NCI-H2107 (cell line): ENCODE data around the gene NME7.
"Not testable (repeated sequence)": the region's sequence is repeated elsewhere in the genome, so short reads cannot be mapped to it uniquely, and the experiment has no call there.

Experiments
- DNase-seq: peaks from one replicate; lab custom pipeline; 2025; lab: John Stamatoyannopoulos, UW

Gene NME7, protein sequence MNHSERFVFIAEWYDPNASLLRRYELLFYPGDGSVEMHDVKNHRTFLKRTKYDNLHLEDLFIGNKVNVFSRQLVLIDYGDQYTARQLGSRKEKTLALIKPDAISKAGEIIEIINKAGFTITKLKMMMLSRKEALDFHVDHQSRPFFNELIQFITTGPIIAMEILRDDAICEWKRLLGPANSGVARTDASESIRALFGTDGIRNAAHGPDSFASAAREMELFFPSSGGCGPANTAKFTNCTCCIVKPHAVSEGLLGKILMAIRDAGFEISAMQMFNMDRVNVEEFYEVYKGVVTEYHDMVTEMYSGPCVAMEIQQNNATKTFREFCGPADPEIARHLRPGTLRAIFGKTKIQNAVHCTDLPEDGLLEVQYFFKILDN

DNA sequence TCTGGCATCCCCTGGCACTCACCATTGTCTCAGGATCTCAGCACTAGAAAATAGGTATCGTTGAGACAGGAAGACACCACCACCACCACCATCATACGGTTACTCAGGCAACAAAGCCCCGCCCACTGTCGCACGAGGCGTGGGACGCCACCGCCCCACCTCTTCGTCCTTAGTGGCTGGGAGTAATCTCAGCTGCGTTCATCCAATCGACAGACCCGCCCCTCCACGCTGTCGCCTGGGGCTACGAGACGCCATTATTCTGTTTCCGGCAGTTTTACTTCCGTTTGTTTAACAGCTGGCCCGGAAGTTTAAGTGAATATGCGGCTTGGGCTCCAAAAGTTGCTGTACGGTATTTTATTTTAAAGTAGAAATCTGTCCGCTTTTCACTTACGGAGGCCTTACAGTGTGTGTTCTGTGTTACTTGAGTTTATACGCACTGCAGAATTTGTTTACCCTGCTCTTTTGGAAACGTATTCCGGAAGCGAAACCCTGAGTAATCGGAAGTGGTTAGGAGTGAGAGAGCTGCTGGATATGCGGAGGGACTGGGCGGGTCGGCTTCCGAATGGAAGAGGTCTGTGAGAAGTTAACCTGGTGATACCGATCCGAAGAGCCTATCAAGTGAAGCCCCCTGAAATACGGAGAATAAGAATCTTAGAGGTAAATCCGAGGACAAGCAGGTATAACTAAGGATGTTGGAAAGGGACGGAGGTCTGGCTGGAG is at the start of gene NME7, which contains the start of gene BLZF1:
NME7 (minus strand) TSS at position 112 of the 720 bp plus-strand sequence; CDS start at position 25, 87 bp downstream.
BLZF1 (plus strand) TSS at position 510 of the 720 bp plus-strand sequence. CDS start 1,328 bp downstream, outside the sequence.
- peak; percentile 93 for DNase-seq

DNA sequence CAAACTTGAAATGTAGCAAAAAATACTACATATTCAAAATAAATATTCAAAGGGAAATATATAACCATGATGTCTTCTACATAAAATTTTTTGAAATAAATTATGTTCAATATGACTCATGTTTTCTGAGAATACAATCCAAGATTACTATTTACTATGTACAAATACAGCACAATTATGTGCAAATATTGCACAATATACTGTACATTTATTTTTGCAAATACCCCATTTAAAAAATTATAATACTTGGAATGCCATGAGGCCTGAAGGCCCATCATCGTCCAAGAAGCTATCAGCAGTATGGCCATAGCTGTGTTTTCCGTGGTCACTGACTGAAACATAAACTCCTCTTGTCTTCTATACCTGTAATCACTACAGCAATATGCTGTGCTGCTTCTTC is 47.4 kb upstream of the NME7 start:
- no peak for DNase-seq

DNA sequence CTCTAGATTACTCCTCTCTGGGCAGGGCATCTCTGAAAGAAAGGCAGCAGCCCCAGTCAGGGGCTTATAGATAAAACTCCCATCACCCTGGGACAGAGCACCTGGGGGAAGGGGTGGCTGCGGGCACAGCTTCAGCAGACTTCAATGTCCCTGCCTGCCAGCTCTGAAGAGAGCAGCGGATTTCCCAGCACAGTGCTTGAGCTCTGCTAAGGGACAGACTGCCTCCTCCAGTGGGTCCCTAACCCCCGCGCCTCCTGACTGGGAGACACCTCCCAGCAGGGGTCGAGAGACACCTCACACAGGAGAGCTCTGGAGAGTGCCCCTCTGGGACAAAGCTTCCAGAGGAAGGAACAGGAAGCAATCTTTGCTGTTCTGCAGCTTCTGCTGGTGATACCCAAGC is 40.7 kb upstream of the NME7 start:
- not testable (repeated sequence) for DNase-seq

DNA sequence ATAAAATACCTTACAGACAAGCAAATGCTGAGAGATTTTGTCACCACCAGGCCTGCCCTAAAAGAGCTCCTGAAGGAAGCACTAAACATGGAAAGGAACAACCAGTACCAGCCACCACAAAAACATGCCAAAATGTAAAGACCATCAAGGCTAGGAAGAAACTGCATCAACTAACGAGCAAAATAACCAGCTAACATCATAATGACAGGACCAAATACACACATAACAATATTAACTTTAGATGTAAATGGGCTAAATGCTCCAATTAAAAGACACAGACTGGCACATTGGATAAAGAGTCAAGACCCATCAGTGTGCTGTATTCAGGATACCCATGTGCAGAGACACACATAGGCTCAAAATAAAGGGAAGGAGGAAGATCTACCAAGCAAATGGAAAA is 35.0 kb upstream of the NME7 start:
- not testable (repeated sequence) for DNase-seq

DNA sequence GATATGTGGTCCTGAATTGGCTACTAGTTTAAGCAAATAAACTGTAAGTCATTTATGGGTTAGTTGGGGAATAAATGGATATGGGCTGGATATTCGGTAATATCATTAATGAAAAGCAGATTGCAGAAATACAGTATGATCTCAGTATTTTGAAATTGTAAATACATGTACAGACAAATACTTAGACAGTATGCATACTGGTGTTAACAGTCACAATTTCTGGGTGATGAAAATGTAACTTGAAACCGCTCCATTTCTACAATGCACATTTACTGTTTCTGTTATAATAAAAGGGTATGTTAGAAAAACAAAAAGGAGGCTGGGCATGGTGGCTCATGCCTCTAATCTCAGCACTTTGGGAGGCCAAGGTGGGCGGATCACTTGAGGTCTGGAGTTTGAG is 28.4 kb upstream of the NME7 start:
- DNase-seq = no peak

DNA sequence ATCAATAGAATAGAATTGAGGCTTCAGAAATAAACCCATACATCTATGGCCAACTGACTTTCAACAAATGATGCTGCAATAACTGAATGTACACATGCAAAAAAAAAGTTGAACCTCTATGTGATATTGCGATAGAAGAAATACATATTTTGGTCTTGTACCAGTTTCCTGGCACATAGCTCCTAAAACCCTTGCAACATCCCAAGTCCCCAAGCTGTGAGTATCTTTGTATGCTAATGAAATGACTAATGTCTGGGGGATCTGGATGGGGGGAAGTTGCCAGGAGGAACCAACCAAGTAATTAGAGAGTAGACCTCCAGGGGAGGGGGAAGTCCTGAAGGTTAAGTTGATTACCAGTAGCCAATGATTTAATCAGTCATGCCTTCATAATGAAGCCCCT is 24.8 kb upstream of the NME7 start:
- no peak for DNase-seq

DNA sequence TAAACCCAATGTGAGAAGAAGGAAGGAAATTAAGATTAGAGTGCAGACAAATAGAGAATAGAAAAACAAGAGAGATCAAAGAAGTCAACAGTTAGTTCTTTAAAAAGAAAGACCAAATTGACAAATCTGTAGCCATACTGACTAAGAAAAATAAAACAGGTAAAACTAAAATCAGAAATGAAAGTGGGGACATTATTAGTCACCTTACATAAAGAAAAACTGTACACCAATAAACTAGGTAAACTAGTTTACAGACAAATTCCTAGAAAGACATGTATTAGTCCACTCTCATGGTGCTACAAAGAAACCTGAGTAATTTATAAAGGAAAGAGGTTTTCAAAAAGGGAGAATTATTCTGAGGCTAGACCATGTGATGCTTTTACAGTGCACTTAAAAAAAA is 22.7 kb upstream of the NME7 start:
- DNase-seq = no peak

DNA sequence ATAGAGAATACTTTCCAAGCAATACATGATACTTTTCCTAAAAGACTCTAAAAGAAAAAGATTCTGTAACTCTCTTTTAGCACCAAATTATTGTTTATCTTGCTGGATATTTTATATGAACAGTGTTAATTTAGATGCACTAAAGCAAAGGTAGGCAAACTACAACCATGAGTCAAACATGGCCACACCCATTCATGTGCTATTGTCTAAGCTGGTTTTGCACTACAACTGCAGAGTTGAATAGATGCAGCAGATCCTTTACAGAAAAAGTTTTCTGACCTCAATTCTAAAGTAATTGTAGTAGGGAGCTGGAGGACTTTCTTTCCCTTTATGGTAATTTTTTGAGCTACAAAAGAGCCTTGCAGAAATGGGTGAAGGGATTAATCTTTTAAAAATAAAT is 19.8 kb upstream of the NME7 start:
- no peak for DNase-seq

DNA sequence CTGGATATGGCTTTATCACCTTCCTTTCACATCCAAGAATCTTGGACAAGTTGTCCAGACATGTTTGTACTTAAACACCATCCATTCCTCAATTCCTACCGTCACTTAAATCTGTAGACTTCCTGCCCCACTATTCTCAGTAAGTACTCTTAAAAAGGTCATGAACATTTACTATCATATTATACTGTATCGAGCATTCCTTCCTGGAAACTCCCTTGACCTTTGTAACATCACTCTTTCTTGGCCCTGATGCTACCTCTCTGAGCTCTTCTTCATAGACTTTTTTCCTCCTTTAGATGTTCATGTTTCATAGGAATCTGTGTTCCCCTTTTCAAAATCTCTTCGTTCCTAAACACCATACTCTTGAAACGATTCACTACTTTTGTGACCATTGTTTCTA is 15.9 kb upstream of the NME7 start:
- DNase-seq = no peak

DNA sequence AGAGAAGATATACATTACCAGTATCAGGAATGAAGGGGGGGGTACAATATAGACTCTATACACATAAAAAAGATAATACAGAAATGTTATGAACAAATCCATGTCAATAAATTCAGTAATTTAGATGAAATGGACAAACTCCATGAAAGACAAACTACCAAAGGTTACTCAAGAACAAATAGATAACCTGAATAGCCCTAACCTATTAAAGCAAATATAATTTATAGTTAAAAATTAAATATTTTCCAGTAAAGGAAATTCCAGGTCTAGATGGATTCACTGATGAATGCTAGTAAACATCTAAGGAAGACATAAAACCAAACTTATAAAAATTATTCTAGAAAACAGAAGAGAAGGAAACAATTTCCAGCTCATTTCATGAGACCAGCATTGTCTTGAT is 13.6 kb upstream of the NME7 start:
- DNase-seq = no peak

DNA sequence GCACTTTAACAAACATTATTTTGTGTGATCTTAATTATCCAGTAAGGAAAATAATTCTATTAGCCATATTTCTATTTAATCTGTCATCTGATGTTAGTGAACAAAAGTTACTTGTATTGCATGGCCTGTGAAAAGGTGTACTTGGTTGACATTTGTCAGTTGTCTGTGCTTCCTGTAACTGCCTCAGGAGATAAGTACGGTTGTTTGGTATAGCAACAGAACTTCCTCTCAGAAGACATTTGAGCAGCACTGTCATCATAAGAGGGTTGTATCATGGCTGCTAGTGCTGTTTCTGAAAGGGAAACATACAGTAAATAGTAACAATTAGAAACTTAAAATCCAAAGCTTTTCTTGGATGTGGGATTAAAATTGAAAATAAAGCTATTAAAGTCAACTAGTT is 3.8 kb upstream of the NME7 start:
- no peak for DNase-seq

DNA sequence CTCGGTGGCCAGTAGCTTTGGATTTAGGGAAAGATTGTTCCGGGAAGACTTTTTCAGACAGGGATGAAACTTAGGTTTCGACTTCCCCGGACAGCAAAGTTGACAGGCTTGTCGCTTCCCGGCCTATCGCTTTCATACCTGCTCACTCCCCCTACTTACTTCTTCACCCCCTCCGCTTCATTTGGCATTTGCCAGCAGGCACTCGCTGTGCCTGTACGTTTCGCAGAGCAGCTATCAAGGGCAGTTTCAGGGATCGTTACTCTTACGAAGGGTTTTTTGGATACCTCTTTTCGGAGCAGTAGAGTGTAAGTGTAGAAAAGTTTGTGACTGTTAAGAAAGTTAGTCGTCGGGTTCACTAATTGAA is 791 bp upstream of the NME7 start:
- DNase-seq = no peak

DNA sequence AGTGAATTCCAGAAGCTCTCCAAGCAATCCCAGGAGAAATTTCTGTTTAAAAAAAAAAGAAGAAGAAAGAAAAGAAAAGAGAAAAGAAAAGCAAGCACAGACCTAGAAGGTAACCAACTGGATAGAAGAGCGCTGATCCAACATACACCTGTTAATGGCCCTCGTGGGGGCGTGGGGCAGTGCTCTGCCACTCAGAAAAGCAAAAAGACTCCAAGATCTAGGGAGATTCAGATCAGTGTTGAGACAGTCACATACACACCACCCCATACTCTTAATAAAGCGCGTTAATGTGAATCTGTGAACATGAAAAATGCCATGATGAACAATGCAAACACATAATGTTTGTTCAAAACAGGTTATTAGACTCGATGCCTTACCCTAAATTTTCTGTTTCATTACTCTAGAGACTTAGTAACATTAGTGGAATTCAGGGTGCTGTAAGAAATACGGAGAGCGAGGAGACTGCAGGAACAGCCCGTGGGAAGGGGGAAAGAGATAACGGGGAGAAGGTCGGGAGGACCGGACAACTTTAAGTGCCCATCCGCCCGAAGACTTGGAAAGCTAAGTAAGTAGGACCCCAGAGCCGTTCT is 406 bp downstream of the NME7 start:
- no peak for DNase-seq

DNA sequence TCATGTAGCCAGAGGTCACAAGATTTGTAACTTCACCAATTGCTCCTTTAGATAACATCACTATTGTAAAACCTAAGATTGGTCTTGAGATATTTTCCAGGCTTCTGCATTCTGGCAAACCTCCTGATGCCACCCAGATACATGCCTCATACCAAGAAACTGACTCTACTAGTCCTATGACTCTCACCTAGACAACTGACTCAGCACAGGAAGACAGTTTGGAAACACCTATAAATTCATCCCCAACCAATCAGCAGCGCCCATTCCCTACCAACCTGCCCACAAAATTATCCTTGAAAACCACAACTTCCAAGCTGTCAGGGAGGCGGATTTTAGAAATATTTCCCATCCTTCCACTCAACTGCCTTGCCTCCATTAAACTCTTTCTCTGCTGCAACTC is 2.6 kb downstream of the NME7 start:
- DNase-seq = no peak

DNA sequence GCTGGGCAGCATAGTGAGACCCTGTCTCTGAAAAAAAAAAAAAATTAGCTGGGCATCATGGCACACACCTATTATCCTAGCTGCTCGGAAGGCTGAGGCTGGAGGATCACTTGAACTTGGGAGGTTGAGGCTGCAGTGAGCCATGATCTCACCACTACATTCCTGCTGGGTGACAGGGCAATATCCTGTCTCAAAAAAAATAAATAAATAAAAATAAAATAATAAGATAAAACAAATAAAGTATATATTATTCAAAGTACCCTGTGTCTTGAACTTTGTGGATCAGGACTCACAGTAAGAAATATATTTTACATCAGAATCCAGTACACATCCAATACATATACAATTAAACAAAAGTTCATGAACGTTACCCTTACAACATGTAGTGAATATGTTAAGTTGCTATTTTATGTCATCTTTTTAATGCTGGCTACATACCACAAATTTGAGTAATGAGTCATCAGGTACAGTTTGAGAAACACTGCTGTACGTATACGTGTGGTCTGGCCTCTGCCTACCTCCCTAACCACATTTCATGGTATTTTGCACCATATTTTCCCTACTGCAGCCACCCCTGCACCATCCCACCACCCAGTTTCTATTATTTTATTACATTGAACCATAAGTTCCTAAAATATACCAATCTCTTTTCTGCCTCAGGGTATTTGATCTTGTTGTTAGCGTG is 4.4 kb downstream of the NME7 start:
- no peak for DNase-seq

DNA sequence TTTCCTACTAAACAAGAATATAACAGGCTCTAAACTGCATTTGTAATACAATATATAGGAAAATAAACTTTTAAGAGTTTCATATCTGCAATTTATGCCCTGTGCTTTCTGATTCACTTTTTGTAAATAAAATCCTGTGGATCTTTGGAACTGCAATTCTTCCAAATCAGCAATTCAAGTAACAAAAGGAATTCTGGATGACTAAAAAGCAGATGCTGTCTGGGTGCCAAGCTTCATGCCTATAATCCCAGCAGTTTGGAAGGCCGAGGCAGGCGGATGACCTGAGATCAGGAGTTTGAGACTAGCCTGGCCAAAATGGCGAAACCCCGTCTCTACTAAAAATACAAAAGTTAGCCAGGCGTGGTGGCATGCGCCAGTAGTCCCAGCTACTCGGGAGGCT is 6.3 kb downstream of the NME7 start:
- no peak for DNase-seq

DNA sequence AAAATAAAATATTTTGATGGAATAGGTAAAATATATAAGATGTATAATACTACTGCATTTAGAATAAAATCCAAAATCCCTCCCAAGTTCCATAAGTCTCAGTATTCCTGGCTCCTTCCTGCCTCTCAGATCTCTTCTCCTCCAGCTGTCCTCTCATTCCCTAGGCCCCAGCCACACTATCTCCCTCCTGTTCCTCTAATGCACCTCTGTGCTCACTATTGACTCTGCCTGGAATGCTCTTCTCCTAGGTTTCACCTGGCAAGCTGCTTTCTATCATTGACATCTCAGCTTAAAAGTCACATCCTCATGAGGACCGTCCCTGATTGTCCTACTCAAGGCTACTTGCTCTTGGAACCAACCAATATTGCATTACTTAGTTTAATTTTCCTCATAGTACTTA is 7.2 kb downstream of the NME7 start:
- DNase-seq = no peak

DNA sequence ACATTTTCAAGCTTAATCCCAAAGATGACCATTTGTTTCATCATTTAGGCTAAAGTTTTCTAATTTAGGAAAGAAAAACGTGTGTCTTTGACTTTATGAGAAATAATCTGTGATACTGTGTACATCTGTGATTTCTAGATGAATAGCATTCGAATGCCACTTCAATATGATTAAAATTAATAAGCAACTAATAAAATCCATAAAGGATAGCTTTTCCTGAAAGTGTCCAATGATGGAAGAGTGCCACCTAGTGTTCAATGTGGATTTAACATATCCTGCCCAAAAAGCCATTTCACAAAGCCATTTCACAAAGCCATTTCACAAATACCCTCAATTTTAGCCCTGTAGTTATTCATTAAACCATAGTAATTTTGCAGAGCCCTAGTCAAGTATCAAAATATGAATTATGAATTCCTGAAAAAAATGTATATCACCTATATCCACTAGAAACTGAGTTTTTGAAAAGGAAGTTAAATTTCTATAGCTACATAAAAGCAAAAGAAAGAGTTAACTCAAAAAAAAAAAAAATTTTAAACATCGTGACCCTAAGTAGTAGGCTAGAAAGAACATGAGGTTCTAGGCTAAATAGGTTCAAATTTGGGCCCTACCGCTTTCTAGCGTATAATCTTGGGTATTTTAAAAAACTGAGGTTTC is 19.1 kb downstream of the NME7 start:
- DNase-seq = peak; percentile 47

DNA sequence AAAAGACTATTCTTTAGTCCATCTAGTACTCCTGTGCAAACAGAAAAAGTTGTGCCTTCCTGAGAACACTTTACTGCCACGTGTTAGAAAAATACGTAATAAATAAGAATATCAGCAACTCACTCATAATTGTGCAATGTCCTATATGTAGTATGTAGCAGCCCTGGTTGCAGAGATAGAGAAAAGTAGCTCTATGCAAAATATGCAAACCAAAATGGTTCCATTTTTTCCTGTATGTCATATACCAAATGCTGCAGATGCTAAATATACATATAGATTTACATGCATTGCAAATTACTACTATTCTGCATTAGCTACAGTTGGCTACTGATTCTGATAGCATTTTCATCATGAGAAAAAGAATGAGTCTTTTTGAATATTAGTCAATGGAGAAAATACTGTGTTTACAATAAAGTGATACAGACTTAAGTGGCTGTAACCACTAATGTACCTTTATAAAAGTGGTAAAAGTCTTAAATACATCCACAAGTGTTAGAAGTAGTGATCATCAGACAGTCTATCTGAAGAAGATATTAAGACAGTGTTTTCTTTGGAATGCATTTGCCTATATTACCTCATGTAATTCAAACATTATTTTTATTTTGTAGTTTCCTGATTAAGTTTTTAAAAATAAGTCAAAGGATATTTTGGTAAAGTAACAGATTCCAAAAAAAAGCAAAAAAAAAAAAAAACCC is 19.8 kb downstream of the NME7 start:
- DNase-seq = no peak

DNA sequence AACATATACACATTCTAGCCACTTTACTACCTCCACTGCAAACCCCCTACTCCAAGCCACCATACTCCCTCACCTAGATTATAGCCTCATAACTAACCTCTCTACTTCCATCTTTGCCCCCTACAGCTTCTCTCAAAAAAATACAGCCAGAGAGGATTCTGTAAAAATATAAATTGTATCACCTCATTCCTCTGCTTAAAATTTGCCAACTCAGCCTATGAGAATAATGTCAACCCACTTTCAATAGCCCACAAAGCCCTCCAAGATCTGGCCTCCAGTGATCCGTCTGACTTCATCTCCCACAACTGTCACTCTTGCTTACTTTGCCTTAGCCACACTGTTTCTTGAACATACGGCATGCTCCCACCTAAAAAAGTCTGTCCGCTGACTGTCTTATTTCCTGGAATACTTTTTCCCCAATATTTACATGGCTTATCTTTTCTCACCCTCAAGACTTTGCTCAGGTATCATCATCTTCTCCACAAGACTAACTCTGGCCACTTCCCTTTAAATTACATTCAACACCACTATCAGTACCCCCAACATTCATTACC is 21.5 kb downstream of the NME7 start:
- DNase-seq = no peak

DNA sequence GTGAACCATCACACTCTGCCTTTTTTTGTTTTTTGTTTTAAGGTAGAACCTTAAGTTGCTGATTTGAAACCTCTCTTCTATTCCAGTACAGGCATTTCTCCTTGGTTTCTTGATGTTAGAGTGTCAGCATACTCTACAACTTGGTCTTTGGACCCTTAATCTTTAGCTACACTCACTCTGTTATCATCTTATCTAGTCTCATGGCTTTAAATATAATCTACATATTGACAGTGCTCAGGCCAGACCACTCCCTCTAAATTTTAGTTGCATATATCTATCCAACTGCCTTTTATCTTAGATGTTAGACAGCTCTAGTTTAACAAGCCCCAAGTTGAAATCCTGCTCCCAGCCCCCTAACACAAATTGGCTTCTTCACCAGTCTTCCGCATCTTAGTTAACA is 22.1 kb downstream of the NME7 start:
- no peak for DNase-seq
